ENCODE results near the gene TIGD3. TPM values are rescaled to one million over a fixed set of nuclear protein-coding genes. Genes with fewer than 3 reads are reported as not detected.
A peak's percentile ranks its signal among the peaks of the same experiment; 100 is the strongest.

TIGD3 gene
- total and polyA plus RNA-seq, 10 of the 15 experiments (the other 5 are each of a cell fraction or from before 2014, with no cell fraction given), result 0.13 to 1.4 (median 0.57) TPM

DNA sequence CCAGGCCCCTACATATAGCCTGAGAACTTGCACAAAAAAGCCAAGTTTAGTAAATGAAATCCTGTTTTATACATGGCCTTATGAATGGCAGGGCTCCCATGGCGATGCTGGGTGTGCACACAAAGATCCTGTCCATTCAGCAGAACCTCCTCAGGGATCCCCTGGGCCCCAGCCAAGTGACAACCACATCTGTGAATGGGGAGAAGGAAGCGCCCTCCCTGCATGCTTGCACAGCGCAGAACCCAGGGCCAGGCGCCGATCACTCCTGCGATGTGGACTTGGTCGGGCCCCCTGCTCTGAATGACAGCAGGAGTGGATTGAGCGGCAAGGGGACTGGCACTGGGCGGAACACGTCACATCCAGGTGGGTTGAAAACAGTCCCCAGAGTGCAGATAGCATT, 44.3 kb upstream of the TIGD3 start:
- H3K36me3 ChIP-seq (ENCODE audit: control insufficient read depth in 2 of 2, insufficient read depth in 2 of 2, low read length in 1 of 2), result peaks cover 0 to 5% of the 10 kb centered on the region in 2 experiments; a peak in 1 of 4 replicates
- no peak overlapping the region for H3K9ac ChIP-seq (ENCODE audit: control insufficient read depth, insufficient read depth, low read length)
- RAD21 ChIA-PET (ENCODE audit: unreplicated experiment), result interaction anchor here (7.9 kb wide), 1 partner anchor 33 kb away, joined by 254 read pairs; no protein-coding TSS in a partner anchor
- H4K20me1 ChIP-seq (ENCODE audit: control insufficient read depth, insufficient read depth), result no peaks in the 10 kb centered on the region
- BruUV-seq (replicated peaks), result no TSS peak
- H2AFZ ChIP-seq (ENCODE audit: control insufficient read depth, low read depth, low read length), result no peak overlapping the region
- no peak for TF ChIP-seq ATF3 (IDR thresholded peaks at IDR 0.05; ENCODE audit: borderline replicate concordance, extremely low read depth, low read depth, low read length)
- TF ChIP-seq POLR2A (IDR thresholded peaks at IDR 0.05; ENCODE audit: low read depth, low read length), result peak; percentile 10; the same call in 1 of the 2 replicates
- intact Hi-C loops (cut with micrococcal nuclease; ENCODE audit: unreplicated experiment) (no loop called here), in situ Hi-C loops (cut with MboI) (no loop called here)
- no peak overlapping the region for H3K4me2 ChIP-seq (ENCODE audit: control insufficient read depth, insufficient read depth)
- no peak overlapping the region for H3K27ac ChIP-seq (ENCODE audit: control insufficient read depth, insufficient read depth)
- 75% methylated on average over 10 of the region's 10 CpGs for WGBS (ENCODE audit: insufficient coverage, insufficient replicate concordance, low lambda C conversion rate, missing lambda C conversion rate)
- H3K4me3 ChIP-seq, result no peak overlapping the region
- 0 out of 2 replicates have a peak, but pooled peaks cover 3% of the 10 kb centered on the region for H3K4me1 ChIP-seq (ENCODE audit: control insufficient read depth, insufficient read depth, low read length)
- no peak for DNase-seq (ENCODE audit: low read depth, low spot score)
- H3K79me2 ChIP-seq (ENCODE audit: control insufficient read depth, insufficient read depth, low read length), result no peaks in the 10 kb centered on the region
- no peak for FAIRE-seq
- no peaks in the 10 kb centered on the region for H3K9me3 ChIP-seq (replicated peaks; ENCODE audit: control insufficient read depth, insufficient read depth, low read length)
- POLR2A ChIA-PET, result no interaction called here
- peaks cover 0 to 1% of the 10 kb centered on the region in 2 experiments; a peak in 2 of 4 replicates for H3K27me3 ChIP-seq (replicated peaks in 1 of 2; ENCODE audit: control insufficient read depth in 2 of 2, insufficient read depth in 2 of 2, low read length in 1 of 2)
- SMC1A ChIA-PET (ENCODE audit: uncharacterized antibody, unreplicated experiment), result interaction anchor here (11.6 kb wide), 1 partner anchor 32 kb away, joined by 180 read pairs; no protein-coding TSS in a partner anchor
- no peak for ATAC-seq
- CTCF ChIA-PET, result interaction anchor here (1.7 to 15.4 kb wide), 2 partner anchors 22 to 105 kb away, joined by 3 to 261 read pairs; partner anchors contain the start of gene DPF2

- ChIA-PET RAD21 (ENCODE audit: unreplicated experiment) (interaction anchor here (1.4 to 7.9 kb wide), 2 partner anchors 19 to 34 kb away, joined by 3 to 254 read pairs; no protein-coding TSS in a partner anchor), POLR2A (no interaction called here)
- no peak for DNase-seq (ENCODE audit: low read depth, low spot score)
These were observed 43.8 kb upstream of the TIGD3 start for GRCh38 chr11:65310736-65311135.

More at GRCh38 chr11:65310736-65311135, 43.8 kb upstream of the TIGD3 start:
- no TSS peak for BruUV-seq (replicated peaks)
- CTCF ChIA-PET, result interaction anchor here (0.8 to 15.4 kb wide), 3 partner anchors 22 to 106 kb away, joined by 3 to 261 read pairs (median 4); partner anchors contain the start of gene DPF2
- SMC1A ChIA-PET (ENCODE audit: uncharacterized antibody, unreplicated experiment), result interaction anchor here (11.6 kb wide), 1 partner anchor 33 kb away, joined by 180 read pairs; no protein-coding TSS in a partner anchor
- Histone ChIP-seq H3K9me3 (replicated peaks; ENCODE audit: control insufficient read depth, insufficient read depth, low read length) (no peaks in the 10 kb centered on the region), H3K27me3 (replicated peaks in 1 of 2; ENCODE audit: control insufficient read depth in 2 of 2, insufficient read depth in 2 of 2, low read length in 1 of 2) (peaks cover 0 to 1% of the 10 kb centered on the region in 2 experiments; a peak in 2 of 4 replicates), H3K36me3 (ENCODE audit: control insufficient read depth in 2 of 2, insufficient read depth in 2 of 2, low read length in 1 of 2) (no peaks in the 10 kb centered on the region), H3K27ac (ENCODE audit: control insufficient read depth, insufficient read depth) (no peak overlapping the region), H3K79me2 (ENCODE audit: control insufficient read depth, insufficient read depth, low read length) (no peaks in the 10 kb centered on the region), H3K4me3 (no peak overlapping the region), H3K4me1 (ENCODE audit: control insufficient read depth, insufficient read depth, low read length) (0 out of 2 replicates have a peak, but pooled peaks cover 3% of the 10 kb centered on the region), H4K20me1 (ENCODE audit: control insufficient read depth, insufficient read depth) (no peaks in the 10 kb centered on the region), H3K9ac (ENCODE audit: control insufficient read depth, insufficient read depth, low read length) (no peak overlapping the region), H2AFZ (ENCODE audit: control insufficient read depth, low read depth, low read length) (no peak overlapping the region), H3K4me2 (ENCODE audit: control insufficient read depth, insufficient read depth) (no peak overlapping the region)
- no peak for FAIRE-seq
- TF ChIP-seq RELA (IDR thresholded peaks at IDR 0.05; ENCODE audit: borderline replicate concordance, partially characterized antibody) (no peak), SIN3A (IDR thresholded peaks at IDR 0.05; ENCODE audit: low read depth, low read length) (no peak), PRDM15 (CRISPR knock-in tag; IDR thresholded peaks at IDR 0.05) (no peak), POLR2A (IDR thresholded peaks at IDR 0.05; ENCODE audit: low read depth, low read length) (no peak), HCFC1 (IDR thresholded peaks at IDR 0.05; ENCODE audit: low read length) (no peak)
- TF ChIP-seq, protein P1, sequence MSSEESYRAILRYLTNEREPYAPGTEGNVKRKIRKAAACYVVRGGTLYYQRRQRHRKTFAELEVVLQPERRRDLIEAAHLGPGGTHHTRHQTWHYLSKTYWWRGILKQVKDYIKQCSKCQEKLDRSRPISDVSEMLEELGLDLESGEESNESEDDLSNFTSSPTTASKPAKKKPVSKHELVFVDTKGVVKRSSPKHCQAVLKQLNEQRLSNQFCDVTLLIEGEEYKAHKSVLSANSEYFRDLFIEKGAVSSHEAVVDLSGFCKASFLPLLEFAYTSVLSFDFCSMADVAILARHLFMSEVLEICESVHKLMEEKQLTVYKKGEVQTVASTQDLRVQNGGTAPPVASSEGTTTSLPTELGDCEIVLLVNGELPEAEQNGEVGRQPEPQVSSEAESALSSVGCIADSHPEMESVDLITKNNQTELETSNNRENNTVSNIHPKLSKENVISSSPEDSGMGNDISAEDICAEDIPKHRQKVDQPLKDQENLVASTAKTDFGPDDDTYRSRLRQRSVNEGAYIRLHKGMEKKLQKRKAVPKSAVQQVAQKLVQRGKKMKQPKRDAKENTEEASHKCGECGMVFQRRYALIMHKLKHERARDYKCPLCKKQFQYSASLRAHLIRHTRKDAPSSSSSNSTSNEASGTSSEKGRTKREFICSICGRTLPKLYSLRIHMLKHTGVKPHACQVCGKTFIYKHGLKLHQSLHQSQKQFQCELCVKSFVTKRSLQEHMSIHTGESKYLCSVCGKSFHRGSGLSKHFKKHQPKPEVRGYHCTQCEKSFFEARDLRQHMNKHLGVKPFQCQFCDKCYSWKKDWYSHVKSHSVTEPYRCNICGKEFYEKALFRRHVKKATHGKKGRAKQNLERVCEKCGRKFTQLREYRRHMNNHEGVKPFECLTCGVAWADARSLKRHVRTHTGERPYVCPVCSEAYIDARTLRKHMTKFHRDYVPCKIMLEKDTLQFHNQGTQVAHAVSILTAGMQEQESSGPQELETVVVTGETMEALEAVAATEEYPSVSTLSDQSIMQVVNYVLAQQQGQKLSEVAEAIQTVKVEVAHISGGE (CRISPR knock-in tag; IDR thresholded peaks at IDR 0.05), result no peak
- ATAC-seq, result no peak
- 77% methylated on average over 5 of the region's 6 CpGs for WGBS (ENCODE audit: insufficient coverage, insufficient replicate concordance, low lambda C conversion rate, missing lambda C conversion rate)
- intact Hi-C loops (cut with micrococcal nuclease; ENCODE audit: unreplicated experiment), result no loop called here
- in situ Hi-C loops (cut with MboI), result no loop called here
